ENCODE data around the gene SASS6.

DNA sequence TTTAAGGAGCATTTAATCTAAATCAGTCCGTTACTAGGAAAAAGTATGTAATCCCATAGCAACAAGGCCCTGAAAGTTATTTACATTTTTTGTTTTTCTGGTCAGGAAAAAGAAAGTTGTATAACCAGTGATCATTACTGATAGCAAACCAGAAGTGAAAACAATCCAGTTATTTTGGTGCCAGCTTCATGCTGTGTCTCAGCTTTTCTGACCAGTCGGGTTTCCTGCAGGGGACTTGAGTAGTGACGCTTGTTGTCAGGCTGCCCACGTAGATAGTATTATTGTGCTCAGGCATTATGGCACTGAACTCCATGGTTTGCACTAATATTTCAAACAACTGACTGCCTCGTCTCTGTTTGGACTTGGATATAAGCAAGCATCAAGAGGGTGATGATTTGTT, 55.2 kb downstream of the SASS6 start:
- TF ChIP-seq, protein P1, sequence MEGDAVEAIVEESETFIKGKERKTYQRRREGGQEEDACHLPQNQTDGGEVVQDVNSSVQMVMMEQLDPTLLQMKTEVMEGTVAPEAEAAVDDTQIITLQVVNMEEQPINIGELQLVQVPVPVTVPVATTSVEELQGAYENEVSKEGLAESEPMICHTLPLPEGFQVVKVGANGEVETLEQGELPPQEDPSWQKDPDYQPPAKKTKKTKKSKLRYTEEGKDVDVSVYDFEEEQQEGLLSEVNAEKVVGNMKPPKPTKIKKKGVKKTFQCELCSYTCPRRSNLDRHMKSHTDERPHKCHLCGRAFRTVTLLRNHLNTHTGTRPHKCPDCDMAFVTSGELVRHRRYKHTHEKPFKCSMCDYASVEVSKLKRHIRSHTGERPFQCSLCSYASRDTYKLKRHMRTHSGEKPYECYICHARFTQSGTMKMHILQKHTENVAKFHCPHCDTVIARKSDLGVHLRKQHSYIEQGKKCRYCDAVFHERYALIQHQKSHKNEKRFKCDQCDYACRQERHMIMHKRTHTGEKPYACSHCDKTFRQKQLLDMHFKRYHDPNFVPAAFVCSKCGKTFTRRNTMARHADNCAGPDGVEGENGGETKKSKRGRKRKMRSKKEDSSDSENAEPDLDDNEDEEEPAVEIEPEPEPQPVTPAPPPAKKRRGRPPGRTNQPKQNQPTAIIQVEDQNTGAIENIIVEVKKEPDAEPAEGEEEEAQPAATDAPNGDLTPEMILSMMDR (IDR thresholded peaks at IDR 0.05; ENCODE audit: low read depth, low read length, poor library complexity, severe bottlenecking) = no peak
- TF ChIP-seq EZH2phosphoT487 (IDR thresholded peaks at IDR 0.05; ENCODE audit: borderline replicate concordance, low read length) = no peak
